GM21619 (cell line): Measurements from ENCODE around the gene C22orf39.

Source experiments
- ATAC-seq: cut with Tn5 transposase; IDR thresholded peaks from one replicate; pipeline ENCODE4 v1.9.1; 2021; ENCODE audit not compliant: unreplicated experiment

The C22orf39 gene

DNA sequence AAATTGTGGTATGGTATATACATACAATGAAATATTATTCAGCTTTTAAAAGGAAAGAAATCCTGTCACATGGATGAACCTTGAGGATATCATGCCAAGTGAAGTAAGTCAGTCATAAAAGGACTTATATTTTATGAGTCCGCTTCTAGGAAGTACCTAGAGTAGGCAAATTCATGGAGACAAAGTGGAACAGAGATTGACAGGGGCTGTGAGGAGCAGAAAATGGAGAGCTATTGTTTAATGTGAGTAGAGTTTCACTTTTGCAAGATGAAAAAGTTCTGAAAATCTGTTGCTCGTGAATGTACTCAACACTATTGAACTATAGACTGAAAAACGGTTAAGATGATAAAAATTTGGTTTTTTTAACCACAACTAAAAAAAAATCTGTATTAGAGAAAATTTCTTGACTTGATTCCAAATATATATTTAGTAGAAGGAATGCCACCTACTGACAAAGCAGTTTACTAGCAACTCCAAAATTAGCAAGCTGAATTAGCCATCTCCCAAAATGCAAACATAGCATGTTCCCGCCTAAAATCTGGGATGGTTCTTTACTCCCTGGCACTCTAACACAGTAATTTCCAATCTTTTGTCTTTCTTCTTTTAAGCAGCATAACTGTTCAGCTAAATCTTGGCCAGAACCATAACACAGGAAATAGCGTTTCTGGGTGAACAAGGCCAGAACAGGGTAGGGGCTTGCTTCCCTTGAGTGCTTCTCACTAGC is 30.0 kb upstream of the C22orf39 start:
- ATAC-seq = no peak

DNA sequence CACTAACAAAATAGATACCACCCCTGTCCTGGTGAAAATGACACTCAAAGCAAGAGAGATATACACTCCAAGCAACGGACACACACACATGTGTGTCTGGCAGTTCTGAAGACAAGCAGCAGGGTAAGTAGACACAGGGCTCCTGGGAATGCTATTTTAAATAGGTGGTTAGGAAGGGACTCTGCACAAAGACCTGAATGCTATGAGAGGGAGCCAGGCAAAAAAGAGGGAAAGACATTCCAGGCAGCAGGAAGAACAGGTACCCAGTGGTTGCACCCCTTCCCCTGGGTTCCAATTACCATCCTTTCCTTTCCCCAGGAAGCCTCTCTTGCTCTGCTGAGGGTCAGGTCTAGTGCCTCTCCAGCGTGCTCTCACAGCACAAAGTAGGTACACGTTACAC is 28.5 kb upstream of the C22orf39 start:
- no peak for ATAC-seq

DNA sequence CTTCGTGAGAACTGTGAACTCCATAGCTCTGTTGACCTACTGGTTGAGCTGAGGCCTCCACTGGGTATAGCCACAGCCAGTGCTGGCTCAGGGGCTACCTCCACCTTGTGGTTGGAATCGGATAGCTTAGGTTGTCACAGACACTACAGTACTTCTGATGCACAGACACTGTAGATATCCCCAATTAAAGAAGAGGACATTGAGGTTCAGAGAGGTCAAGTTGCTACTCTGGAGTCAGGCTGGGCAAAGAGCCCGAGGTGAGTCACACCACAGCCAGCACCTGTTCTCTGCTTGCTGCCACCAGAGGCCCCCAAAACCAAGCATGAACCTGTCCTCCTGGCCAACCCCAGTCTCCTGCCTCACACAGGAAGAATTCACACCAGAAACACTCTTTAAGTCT is 26.1 kb upstream of the C22orf39 start:
- ATAC-seq = no peak

DNA sequence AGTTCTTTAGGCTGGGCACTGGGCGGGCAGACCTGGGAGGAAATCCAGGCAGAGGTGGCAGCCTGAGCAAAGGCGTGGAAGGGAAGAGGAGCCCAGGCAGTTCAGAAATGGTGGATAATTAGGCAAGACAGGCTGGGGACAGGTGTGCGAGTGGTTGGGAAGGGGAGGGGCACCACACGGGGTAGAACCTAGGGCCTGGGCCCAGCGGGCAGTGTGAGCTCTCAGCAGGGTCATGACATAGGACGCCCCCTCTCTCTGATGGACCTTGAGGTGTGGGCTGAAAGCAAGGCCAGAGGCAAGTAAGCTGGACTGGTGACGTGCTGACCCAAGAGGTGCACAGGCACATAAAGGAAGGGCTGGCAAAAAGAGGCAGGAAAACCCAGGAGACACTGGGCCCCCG is 24.7 kb upstream of the C22orf39 start:
- ATAC-seq = no peak

DNA sequence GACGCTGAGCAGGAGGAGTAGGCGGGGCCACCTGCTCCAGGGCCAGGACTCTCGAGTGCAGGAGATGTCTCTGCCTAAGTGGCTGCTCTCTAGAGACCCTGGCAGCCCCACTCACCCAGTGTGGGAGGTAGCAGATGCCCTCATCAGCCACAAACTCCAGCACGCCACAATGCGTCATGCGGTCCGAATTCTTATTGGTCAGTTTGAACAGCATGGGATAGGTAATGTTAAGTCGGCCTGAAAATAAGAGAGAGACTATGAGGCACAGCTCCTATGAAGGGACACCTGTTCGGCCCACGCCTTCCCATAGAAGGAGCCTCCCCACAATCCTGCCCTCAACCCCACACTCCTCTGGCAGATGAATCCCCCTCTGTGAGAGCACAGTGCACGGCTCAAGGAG is 24.1 kb upstream of the C22orf39 start:
- ATAC-seq = no peak

DNA sequence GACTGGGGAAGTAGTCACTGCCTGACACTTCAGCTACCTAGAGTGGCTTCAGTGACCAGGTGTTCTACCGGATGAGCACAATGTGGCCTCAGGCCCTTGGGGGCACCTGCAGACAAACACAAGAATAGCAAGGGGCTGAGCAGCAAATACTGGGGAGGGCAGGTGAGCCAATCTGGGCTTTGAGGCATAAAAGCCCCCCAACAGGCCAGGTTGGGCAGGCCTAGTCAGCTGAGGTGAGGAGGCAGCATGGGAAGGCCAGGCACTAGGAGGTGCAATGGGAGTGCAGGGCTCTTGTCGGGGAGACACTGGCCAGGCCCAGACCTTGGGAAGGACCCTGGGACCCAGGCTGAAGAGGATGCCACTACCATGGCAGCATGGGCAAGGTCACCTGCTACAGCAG is 22.5 kb upstream of the C22orf39 start:
- ATAC-seq = no peak

DNA sequence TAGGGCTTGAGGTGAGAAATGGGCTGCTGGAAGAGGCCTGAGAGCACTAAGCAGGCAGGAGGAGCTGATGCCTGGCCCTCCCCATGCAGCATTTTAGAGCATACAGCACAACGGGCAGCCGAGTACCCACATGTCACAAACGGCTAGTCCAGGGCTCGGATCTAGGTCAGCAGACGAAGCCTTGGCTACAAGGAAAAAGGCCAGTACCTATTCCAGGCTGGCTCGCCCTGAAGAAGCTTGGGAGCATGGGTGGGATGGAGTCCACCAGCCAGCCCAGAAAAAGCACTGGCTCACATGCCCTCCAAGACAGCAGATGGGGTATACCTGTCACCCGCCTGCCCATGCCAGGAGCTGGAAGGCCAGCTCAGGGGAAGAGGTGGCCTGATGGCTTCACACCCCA is 21.9 kb upstream of the C22orf39 start:
- no peak for ATAC-seq

DNA sequence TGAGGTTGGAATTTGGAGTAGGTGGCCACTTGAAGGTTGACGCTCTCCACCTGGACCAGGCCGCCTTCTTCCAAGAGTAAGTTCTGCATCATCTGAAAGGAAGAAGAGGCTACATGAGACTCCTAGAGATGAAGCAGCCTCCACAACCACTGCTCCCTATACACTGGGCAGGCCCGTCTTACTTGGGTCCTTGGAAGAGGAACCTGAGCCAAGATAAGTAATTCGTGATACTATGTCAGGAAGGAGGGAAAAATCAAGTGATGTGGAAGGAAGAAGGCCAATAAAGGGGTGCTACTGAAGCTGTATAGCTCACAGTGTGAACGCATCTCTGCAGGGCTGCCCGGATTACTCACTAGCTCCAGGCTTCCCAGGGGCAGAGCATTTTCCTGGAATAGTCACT is 20.4 kb upstream of the C22orf39 start:
- no peak for ATAC-seq

DNA sequence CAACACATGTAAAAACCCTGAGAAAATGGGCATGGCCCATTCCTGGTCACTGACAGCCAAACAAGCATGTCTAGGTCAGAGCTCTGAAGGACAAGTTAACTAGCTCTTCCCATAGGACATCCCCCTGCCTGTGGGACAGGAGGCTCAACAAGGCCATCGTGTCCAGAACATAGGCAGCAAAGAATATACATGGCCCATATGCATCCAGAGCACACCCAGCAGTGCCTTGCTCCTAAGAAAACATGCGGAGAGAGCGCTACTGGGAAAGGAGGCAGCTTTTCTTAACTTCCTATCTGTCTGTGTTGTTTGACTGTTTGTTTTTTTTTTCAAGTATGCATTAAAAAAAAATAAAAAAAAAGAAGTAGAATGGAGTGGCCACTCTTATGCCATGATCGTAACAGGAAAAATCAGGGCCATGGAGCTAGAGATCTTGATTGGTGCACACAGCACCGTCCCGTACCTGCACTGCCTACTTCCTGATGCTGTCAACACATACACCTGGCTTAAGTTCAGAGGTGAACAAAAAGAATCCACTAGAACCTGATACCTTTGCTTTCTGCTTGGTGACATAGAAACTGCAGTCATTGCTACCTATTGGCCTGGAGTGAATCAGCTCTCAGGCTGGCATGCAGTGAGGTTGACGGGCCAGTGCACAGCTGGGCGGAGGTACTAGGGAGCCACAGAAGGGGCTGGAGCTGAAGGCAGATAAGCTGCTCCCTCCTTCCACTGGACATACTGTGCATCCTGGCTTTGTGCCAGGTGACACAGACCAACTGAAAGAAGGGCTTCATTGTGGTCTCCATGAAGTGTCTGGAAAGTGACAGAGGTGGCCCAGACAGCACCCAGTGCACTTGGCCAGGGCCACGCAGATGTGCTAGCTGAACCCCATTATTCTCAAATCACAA is 19.6 kb upstream of the C22orf39 start:
- no peak for ATAC-seq

DNA sequence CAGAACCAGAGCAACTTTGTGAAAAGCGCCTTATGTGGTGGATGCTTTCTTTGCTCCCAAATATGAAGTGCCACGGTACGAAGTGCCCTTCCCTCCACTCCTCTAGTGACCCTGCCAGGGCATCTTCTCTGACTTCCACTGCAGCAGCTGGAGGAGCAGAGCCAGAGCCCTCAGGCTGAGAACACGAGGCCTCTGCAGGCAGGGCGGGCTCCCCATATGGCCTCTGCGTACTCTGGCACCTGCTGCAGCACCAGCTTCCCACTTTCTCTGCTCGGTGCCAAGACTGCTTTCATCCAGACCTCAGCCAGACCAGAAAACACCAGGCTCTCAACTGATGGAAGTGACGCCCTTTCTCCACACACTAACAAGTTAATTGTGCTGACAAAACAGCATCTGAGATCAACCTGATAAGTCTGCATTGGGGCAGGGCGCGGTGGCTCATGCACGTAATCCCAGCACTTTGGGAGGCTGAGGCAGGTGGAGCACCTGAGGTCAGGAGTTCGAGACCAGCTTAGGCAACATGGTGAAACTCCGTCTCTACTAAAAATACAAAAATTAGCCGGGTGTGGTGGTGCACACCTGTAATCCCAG is 18.7 kb upstream of the C22orf39 start:
- ATAC-seq = no peak

DNA sequence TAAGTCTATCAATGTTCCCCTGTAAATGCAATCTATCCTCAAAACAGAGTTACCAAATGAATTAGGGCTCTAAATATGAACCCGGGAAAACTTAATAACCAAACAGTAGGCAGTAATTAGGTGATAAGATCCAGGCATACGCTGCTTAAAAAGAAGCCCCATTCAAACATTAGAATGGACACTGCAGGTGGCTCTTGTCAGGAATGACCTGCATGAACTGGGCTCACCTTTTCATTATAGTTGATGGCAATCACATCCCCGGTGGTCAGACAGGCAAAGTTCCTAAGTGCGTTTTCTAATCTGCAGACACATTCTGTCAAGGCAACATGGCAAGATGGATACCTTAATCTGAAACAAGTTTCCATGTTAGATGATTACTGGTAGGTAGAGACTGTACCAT is 17.5 kb upstream of the C22orf39 start:
- no peak for ATAC-seq

DNA sequence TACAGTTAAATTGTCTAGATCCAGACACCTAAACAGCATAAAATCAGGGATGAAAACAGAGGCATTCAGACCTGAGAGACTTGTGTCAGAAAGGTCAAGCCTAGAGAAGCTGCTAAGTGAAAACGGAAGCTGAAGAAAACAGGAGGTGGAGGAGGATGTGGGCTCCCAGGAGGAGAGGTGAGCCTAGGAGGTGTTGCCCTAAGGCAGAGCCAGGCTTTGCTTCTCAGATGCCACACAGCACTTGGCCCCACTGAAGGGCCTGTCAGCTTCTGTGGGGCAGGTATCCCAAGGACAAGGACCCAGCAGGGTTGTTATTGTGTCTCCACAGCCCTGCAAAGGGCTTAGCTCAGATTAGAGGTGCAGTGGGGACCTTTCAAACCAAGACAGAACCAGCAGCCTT is 17.0 kb upstream of the C22orf39 start:
- ATAC-seq = no peak

DNA sequence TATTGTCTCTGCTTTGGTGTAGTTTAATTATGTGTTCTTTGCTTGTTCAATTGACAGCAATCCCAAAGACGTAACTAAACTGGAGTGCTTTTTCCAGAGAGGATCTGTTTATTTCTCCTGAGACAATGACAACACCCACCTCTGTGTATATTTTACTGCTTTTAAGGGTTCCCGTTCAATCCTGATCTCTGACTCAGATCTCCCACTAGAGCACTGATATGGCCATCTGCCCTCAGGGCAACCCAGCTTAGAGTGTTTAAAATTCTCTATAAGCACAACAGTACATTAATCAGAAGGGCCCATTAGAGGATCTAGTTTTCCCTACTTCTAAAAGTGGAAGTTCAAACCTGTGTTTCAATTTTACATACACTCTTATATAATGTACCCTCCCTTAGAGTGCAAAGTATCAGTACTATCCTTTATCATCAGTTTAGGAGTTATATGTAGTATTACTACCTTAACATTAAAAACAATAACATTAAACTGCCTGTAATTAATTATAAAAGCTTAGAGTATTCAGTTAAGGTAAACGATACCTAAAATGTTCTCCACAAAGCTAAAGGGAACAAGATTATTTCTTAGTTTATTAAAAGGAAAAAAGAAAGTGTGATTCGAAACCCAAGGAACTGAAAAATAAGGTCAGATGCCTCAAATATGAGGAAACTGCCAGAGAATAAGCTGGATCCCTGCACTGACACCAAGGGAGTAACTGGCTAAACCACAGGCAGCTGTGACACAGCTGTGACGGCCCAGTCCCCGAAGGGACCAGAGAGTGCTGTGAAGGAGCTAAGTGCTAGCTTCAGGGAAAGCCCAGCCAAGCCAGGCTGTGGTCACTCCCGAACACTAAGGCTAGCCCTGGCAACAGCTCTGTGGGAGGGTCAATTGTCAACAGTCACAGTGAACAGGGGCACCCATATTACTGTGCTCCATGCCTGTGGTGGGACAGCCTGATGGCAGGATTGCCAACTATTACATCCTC is 16.3 kb upstream of the C22orf39 start:
- ATAC-seq = no peak

DNA sequence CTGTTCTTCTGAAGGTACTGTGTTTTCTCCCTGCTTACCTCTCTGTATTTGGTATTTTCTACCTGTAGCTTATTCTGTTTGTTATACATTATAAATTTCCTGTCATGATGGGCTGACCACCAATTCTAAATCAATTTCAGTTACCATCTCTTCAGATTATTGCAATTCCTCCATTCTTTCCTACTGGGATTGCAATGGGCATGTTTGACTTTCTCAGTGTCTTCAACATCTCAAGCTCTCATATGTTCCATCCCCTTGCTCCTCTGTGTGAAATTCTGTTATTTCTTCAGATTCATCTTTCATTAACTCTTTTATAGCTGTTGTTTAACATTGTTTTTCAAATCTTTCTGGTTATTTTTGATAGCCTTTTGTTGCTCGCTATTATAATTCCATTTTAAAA is 15.5 kb upstream of the C22orf39 start:
- ATAC-seq = no peak

DNA sequence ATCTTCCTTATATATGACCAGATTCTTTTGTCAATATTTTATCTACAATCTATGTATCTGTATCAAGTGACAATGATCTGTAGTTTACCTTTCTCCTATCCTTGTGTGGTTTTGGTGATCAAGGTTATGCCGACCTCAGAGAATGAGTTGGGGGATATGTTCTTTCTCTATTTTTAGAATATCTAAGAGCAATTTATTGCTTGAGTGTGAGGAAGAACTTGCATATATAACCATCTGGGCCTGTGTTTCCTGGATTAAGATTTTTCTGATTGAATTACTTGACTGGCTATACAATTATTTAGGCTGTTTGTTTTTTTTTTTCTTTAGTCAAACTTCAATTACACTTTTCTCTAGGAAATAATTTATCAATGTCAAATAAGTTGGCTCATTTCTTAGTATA is 14.0 kb upstream of the C22orf39 start:
- ATAC-seq = no peak

DNA sequence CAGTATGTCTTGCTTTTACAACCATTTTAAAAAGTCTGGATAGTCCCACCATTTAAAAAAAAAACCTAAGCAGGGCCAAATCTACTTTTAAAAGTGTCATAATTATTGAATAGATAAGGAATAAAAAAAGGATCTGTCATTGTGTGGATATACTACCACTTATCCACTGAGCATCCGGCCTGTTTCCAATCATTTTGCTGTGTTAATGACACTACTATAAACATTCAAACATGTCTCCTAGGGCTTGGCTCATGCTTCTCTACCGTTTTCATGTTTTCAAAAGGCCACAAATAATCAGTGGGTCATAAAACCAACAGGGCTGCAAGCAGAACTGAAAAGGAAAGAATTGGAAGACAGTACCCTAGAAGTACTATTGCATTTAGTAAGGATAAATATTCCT is 12.5 kb upstream of the C22orf39 start:
- ATAC-seq = no peak

DNA sequence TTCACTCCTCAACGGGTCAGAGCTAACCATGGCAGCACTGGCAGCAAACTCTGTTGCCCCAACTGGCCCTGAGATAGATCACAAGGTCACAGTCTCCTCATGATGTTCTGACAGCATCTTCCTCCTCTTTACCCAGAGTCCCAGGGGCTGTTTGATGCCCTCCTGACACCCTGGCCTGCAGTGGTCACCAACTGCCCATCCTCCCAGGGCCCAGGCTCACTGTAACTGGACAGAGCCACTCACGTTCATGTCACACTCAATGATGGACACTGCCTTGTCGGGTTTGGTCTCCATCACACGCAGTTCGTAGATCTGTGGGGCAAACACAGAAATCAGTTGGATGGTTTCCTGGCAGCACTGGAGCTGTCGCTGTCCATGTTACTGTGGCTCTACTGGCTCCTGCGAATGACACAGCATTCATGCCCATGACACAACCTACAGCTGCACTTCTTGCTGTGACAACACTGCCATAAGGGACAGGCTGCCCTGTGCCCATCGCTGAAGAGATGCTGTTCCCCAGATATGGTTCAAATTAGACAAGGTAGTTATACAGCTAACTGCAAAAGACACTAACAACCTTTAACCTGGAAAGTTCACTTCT is 10.4 kb upstream of the C22orf39 start:
- no peak for ATAC-seq

DNA sequence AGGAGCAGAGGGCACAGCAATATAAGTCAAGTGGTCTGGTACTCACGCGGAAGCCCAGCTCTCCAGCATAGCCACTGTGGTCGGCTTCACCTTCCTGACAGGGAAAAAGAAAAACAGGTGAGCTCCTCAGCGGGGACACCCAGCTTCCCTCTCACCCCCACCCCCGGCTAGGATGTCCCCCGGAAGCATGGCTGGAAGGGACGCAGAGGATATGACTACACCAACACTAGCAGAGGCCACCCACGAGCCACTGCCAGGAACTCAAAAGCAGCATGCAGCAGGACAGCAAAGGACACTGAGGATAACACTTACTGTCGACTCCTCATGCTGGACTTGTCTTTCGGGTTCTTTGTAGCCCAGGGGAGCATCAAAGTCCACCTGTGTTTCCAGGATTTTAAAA is 9.0 kb upstream of the C22orf39 start:
- no peak for ATAC-seq

DNA sequence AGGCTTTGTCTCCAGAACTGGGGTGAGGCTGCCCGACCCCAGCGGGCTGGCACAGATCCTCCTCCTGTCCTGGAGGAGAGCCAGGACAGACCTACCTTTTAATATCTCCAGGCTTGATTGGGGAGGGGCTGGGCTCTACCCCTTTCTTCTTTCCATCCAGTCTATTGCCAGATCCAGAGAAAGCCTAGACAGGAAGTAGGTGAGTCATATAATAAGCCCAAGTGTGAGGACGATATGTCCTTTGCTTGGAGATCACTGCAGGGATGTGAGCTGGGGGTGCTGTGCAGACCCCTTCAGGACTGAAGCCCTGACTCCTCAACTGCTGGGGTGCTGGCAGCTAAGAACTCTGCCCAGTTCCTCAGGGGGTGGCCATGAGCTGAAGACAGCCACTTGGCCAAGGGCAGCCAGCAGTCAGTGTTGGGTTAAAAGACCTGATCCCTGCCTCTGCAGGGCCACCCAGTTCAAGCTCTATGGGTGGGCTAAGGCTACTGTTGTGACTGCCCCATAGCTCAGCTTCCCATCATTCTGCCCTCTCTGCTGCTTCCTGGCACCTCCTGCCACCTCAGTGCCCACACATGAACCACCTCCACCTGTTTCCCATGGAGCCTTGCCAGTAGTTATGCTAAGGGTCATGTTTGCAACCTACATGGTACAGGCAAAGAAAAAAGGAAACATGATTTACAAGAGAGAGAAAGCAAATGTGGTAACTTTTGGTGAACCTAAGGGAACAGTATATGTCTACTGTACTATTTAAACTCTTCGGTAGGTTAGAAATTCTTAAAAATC is 8.3 kb upstream of the C22orf39 start:
- ATAC-seq = no peak

DNA sequence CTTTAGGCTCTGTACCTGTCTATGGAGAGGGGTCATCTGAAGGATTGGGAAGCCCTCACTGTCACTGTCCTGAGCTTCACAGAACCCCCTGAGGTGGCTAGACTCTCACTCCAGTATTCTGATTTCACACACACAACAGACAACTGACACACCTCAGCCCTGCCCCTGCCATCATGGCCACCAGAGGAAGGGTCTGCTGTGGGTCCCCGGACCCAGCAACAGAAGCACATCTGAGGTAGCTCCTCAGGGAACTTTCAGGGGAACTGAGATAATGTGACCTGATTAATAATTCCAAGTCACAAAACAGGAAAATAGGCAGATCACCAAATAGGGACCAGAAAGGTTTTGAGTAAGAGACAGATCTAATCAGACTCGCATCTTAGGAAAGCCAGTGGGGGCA is 7.5 kb upstream of the C22orf39 start:
- ATAC-seq = no peak
